ENCODE data around the gene CHAT. TPM values are rescaled to one million over a fixed set of nuclear protein-coding genes. Genes with fewer than 3 reads are reported as not detected.

The CHAT gene
- total RNA-seq, 4 donors from 2014 or later: not detected

DNA sequence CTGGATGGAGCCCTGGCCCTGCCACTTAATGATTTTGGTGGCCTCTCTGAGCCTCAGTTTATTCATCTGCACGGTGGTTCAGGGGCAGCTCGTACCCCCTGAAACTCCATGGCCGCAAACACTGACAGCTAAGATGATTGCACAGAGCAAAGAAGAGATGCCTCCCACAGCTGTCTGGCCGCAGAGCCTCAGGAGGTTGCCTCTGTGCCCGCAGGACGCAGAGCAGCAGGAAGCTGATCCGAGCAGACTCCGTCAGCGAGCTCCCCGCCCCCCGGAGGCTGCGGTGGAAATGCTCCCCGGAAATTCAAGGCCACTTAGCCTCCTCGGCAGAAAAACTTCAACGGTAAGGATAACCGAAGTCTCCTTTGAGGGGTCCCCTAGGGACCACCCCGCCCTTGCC lies 35.5 kb downstream of the CHAT start:
- no peak overlapping the region for H3K27ac ChIP-seq
- no peaks in the 10 kb centered on the region for H3K36me3 ChIP-seq
- no peak for TF ChIP-seq POLR2A (IDR thresholded peaks at IDR 0.05)
- in situ Hi-C loops (cut with MboI; ENCODE audit: low sequenced_read_pairs in 4 of 4) (no loop called here), intact Hi-C loops (cut with DNase I; ENCODE audit: low total_unique reads) (no loop called here)
- peaks cover 0 to 3% (median 0%) of the 10 kb centered on the region in 3 donors for H3K27me3 ChIP-seq
- DNase-seq (no peak), ATAC-seq (no peak)
- H3K9me3 ChIP-seq: no peaks in the 10 kb centered on the region
- no peaks in the 10 kb centered on the region for H3K4me1 ChIP-seq
- H3K4me3 ChIP-seq: no peak overlapping the region

DNA sequence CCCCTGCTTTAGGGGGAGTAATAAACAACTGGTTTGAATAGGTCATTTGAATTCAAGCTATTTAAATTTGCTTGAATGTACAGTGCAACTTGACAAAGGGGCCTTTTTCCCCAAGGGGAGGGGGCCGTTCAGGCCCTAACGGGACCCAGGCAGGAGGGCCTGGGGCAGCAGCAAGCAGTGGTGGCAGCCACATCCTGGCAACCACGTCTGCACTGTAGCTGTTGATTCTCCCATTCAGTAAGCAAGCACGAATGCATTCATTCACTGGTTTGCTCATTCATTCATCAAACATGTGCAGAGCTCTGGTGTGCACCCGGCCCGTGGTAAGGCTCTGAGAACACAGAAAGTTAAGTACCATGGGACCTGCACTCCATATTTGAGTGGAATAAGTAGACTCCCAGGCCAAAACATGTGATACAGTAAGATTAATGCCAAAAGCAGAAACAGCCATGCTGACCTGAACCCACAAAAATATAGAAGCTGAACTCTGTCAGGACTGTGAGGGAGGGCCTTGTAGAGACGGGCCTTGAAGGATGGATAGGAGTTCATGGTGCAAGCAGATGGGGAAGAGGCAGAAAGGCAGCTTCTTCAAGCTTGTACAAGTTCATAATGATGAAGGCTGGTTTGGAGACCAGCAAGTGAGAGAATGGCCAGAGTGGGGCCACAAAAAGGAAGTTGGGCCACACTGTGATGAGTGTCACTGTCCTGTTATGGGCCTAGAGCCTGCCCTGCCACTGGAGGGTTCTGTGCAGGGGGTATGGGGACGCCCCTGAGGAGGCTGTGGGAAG lies 36.3 kb downstream of the CHAT start:
- Histone ChIP-seq H3K4me3 (no peak overlapping the region), H3K27ac (no peak overlapping the region), H3K27me3 (peaks cover 0 to 3% (median 0%) of the 10 kb centered on the region in 3 donors), H3K36me3 (no peaks in the 10 kb centered on the region), H3K9me3 (no peaks in the 10 kb centered on the region), H3K4me1 (no peaks in the 10 kb centered on the region)
- no peak for DNase-seq
- TF ChIP-seq, protein P1, sequence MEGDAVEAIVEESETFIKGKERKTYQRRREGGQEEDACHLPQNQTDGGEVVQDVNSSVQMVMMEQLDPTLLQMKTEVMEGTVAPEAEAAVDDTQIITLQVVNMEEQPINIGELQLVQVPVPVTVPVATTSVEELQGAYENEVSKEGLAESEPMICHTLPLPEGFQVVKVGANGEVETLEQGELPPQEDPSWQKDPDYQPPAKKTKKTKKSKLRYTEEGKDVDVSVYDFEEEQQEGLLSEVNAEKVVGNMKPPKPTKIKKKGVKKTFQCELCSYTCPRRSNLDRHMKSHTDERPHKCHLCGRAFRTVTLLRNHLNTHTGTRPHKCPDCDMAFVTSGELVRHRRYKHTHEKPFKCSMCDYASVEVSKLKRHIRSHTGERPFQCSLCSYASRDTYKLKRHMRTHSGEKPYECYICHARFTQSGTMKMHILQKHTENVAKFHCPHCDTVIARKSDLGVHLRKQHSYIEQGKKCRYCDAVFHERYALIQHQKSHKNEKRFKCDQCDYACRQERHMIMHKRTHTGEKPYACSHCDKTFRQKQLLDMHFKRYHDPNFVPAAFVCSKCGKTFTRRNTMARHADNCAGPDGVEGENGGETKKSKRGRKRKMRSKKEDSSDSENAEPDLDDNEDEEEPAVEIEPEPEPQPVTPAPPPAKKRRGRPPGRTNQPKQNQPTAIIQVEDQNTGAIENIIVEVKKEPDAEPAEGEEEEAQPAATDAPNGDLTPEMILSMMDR (IDR thresholded peaks at IDR 0.05 in 4 of 5, conservative IDR thresholded peaks at IDR 0.05 in 1 of 5): no peak
- no peak for TF ChIP-seq POLR2A (IDR thresholded peaks at IDR 0.05)
- in situ Hi-C loops (cut with MboI; ENCODE audit: low sequenced_read_pairs in 4 of 4): no loop called here
- intact Hi-C loops (cut with DNase I; ENCODE audit: low total_unique reads): no loop called here
- ATAC-seq: no peak

DNA sequence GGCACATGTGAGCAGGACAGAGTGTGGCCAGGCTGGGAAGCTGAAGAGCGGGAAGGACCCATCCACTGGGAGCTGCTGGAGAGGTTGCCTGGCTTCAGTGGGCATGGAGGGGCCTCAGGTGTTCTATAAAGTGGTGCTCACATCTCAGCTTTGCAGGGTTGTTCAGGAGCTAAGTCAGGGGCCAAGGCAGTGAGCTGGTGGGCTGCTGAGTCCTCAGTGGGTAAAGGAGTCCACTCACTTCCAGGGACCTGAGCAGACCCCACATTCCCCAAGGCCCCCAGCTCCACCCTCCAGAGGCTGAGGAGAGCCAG lies 36.8 kb downstream of the CHAT start:
- DNase-seq (no peak), ATAC-seq (no peak)
- intact Hi-C loops (cut with DNase I; ENCODE audit: low total_unique reads): no loop called here
- H3K4me1 ChIP-seq: no peaks in the 10 kb centered on the region
- no peaks in the 10 kb centered on the region for H3K9me3 ChIP-seq
- no peak overlapping the region for H3K4me3 ChIP-seq
- H3K36me3 ChIP-seq: no peaks in the 10 kb centered on the region
- peaks cover 0 to 3% (median 0%) of the 10 kb centered on the region in 3 donors for H3K27me3 ChIP-seq
- no peak overlapping the region for H3K27ac ChIP-seq
- in situ Hi-C loops (cut with MboI; ENCODE audit: low sequenced_read_pairs in 4 of 4): no loop called here
- no peak for TF ChIP-seq POLR2A (IDR thresholded peaks at IDR 0.05)
- TF ChIP-seq, protein P1 (IDR thresholded peaks at IDR 0.05 in 4 of 5, conservative IDR thresholded peaks at IDR 0.05 in 1 of 5): no peak

DNA sequence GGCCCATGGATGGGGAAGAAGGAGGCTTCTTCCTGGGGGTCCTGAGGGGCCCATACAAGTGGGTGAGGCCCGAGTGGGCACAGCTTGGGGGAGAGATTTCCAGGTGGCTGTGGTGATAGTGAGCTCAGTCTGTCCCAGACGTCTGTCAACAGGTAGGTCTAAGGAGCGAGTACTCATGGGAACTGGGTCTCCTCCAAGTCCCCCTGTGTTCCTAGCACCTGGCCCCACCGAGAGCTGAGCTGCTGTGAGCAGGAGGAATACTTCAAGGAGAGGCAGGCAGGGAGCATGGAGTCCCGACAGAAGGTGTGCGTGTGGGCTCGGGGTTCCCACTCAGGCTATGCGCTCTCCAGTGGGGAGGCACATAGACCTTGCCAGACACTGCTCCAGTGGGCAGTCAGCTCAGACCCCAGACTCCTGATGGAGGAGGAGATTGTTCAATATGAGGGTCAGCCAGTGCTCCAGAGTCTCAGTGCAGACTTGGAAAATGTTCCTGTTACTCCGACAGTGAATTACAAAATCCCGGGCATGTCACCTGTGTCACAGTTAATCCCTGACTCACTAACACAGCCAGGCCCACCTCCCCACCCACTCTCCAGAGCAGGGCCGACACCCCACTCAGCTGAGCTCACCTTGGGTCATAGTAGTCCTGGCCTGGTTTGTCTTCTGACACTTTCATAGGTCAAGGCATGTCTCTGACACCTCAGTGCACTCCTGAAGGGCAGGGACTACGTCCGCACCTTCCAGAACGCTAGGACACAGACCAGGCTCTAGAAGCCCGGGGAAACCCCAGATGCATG lies 37.4 kb downstream of the CHAT start:
- no peak for TF ChIP-seq POLR2A (IDR thresholded peaks at IDR 0.05)
- TF ChIP-seq, protein P1 (IDR thresholded peaks at IDR 0.05 in 4 of 5, conservative IDR thresholded peaks at IDR 0.05 in 1 of 5): no peak
- Histone ChIP-seq H3K27ac (no peak overlapping the region), H3K27me3 (peaks cover 0 to 3% (median 0%) of the 10 kb centered on the region in 3 donors), H3K4me3 (no peak overlapping the region), H3K4me1 (no peaks in the 10 kb centered on the region), H3K9me3 (no peaks in the 10 kb centered on the region), H3K36me3 (no peaks in the 10 kb centered on the region)
- in situ Hi-C loops (cut with MboI; ENCODE audit: low sequenced_read_pairs in 4 of 4) (no loop called here), intact Hi-C loops (cut with DNase I; ENCODE audit: low total_unique reads) (no loop called here)
- DNase-seq (no peak), ATAC-seq (no peak)

DNA sequence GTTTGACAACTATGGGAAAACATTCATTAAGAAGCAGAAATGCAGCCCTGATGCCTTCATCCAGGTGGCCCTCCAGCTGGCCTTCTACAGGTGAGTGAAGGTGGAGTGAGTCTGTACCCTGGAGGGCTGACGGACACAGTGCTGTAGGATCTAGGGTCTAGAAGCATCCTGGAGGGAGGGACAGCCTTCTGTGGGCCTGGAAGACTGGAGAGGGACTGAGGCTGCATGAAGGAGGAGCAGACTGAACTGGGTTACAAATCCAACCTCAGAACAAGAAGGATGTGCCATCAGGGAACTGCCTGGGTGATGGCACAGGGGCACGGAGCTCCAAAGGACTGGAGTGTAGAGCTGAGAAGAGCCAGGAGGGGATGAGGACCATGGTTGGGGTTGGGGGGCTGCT lies 38.1 kb downstream of the CHAT start:
- Histone ChIP-seq H3K9me3 (no peaks in the 10 kb centered on the region), H3K27ac (no peak overlapping the region), H3K36me3 (no peaks in the 10 kb centered on the region), H3K27me3 (peaks cover 0 to 3% (median 0%) of the 10 kb centered on the region in 3 donors), H3K4me3 (no peak overlapping the region), H3K4me1 (no peaks in the 10 kb centered on the region)
- in situ Hi-C loops (cut with MboI; ENCODE audit: low sequenced_read_pairs in 4 of 4) (no loop called here), intact Hi-C loops (cut with DNase I; ENCODE audit: low total_unique reads) (no loop called here)
- no peak for TF ChIP-seq POLR2A (IDR thresholded peaks at IDR 0.05)
- ATAC-seq (no peak), DNase-seq (no peak)

All from gastrocnemius medialis (tissue), 4 donors.